Stimulated activated naive B cell treated with anti-CD40 and anti-IgM and Interleukin-4, amounts not matched to agents 10 μg/mL and 1 μg/mL and 100 μg/mL, for 72 hours (primary cell): Measurements from ENCODE around the gene TTC3.
"Not testable (repeated sequence)": the region's sequence is repeated elsewhere in the genome, so short reads cannot be mapped to it uniquely, and the experiment has no call there.

Experiments used
- ATAC-seq, 2 donors: fragments of 150-1000 bp; cut with Tn5 transposase; replicated peaks; 2 replicates each; pipeline ENCODE4 v1.10.0; 2021; ENCODE audit warnings: moderate library complexity in 1 of 2
- DNase-seq: peaks from one replicate; pipeline ENCODE4 v3.0.0; 2021
- H3K27ac Mint-ChIP-seq: one replicate; pipeline ENCODE4 v1.8.0; 2022; ENCODE audit warnings: mild to moderate bottlenecking, mixed read lengths
- H3K27me3 Mint-ChIP-seq, 2 donors: one replicate each; pipeline ENCODE4 v1.8.0; 2022; ENCODE audit warnings: mixed read lengths in 2 of 2
- H3K36me3 Mint-ChIP-seq, 2 donors: one replicate each; pipeline ENCODE4 v1.8.0; 2022; ENCODE audit warnings: mixed read lengths in 2 of 2, mild to moderate bottlenecking in 1 of 2
- H3K4me1 Mint-ChIP-seq, 2 donors: one replicate each; pipeline ENCODE4 v1.8.0; 2022; ENCODE audit warnings: mixed read lengths in 2 of 2, mild to moderate bottlenecking in 1 of 2
- H3K4me3 Mint-ChIP-seq, 2 donors: one replicate each; pipeline ENCODE4 v1.8.0; 2022; ENCODE audit warnings: mild to moderate bottlenecking in 2 of 2, mixed read lengths in 2 of 2, moderate library complexity in 1 of 2
- H3K9me3 Mint-ChIP-seq, 2 donors: one replicate each; pipeline ENCODE4 v1.8.0; 2022; ENCODE audit warnings: mixed read lengths in 2 of 2, mild to moderate bottlenecking in 1 of 2

The TTC3 gene

GRCh38 chr21:37095821-37096220 is 22.8 kb downstream of the TTC3 start:
- ATAC-seq, result no peak
- Mint-ChIP-seq H3K36me3 (peaks cover 28 to 38% of the 10 kb centered on the region in 2 donors), H3K4me3 (no peak overlapping the region), H3K27me3 (no peaks in the 10 kb centered on the region), H3K4me1 (no peaks in the 10 kb centered on the region), H3K27ac (no peak overlapping the region), H3K9me3 (no peaks in the 10 kb centered on the region)
- DNase-seq, result no peak

- H3K27me3 Mint-ChIP-seq, result no peaks in the 10 kb centered on the region
- ATAC-seq, result no peak
- no peak overlapping the region for H3K27ac Mint-ChIP-seq
- H3K4me3 Mint-ChIP-seq, result no peak overlapping the region
- H3K9me3 Mint-ChIP-seq, result no peaks in the 10 kb centered on the region
- H3K36me3 Mint-ChIP-seq, result peaks cover 32 to 51% of the 10 kb centered on the region in 2 donors
- no peak for DNase-seq
- H3K4me1 Mint-ChIP-seq, result no peaks in the 10 kb centered on the region
Measured at GRCh38 chr21:37098751-37099150, 25.7 kb downstream of the TTC3 start.

- peaks cover 3 to 6% of the 10 kb centered on the region in 2 donors for H3K4me1 Mint-ChIP-seq
- ATAC-seq (no peak), DNase-seq (no peak)
- H3K9me3 Mint-ChIP-seq, result peaks cover 0 to 1% of the 10 kb centered on the region in 2 donors
- no peak overlapping the region for H3K27ac Mint-ChIP-seq
- no peak overlapping the region for H3K4me3 Mint-ChIP-seq
- H3K27me3 Mint-ChIP-seq, result no peaks in the 10 kb centered on the region
- peaks cover 36 to 52% of the 10 kb centered on the region in 2 donors for H3K36me3 Mint-ChIP-seq
Measured at GRCh38 chr21:37100316-37100715, 27.3 kb downstream of the TTC3 start.

GRCh38 chr21:37101384-37101783 is 28.3 kb downstream of the TTC3 start:
- ATAC-seq (no peak), DNase-seq (no peak)
- H3K4me1 Mint-ChIP-seq, result peaks cover 3 to 6% of the 10 kb centered on the region in 2 donors
- peaks cover 31 to 48% of the 10 kb centered on the region in 2 donors for H3K36me3 Mint-ChIP-seq
- no peaks in the 10 kb centered on the region for H3K27me3 Mint-ChIP-seq
- peaks cover 0 to 1% of the 10 kb centered on the region in 2 donors for H3K9me3 Mint-ChIP-seq
- H3K27ac Mint-ChIP-seq, result no peak overlapping the region
- no peak overlapping the region for H3K4me3 Mint-ChIP-seq

- not testable (repeated sequence) for H3K27ac Mint-ChIP-seq, H3K27me3 Mint-ChIP-seq, DNase-seq, ATAC-seq, H3K4me3 Mint-ChIP-seq, H3K9me3 Mint-ChIP-seq, H3K4me1 Mint-ChIP-seq
- peaks cover 34 to 54% of the 10 kb centered on the region in 2 donors for H3K36me3 Mint-ChIP-seq
Measured at GRCh38 chr21:37102746-37103145, 29.7 kb downstream of the TTC3 start.

- peaks cover 3 to 6% of the 10 kb centered on the region in 2 donors for H3K4me1 Mint-ChIP-seq
- ATAC-seq, result no peak
- DNase-seq, result no peak
- no peak overlapping the region for H3K4me3 Mint-ChIP-seq
- peaks cover 39 to 41% of the 10 kb centered on the region in 2 donors for H3K36me3 Mint-ChIP-seq
- no peaks in the 10 kb centered on the region for H3K27me3 Mint-ChIP-seq
- peaks cover 3 to 9% of the 10 kb centered on the region in 2 donors for H3K9me3 Mint-ChIP-seq
- no peak overlapping the region for H3K27ac Mint-ChIP-seq
Measured at GRCh38 chr21:37106998-37107397, 33.9 kb downstream of the TTC3 start.

GRCh38 chr21:37111029-37111428 is 38.0 kb downstream of the TTC3 start:
- H3K9me3 Mint-ChIP-seq, H3K4me3 Mint-ChIP-seq, H3K27ac Mint-ChIP-seq, DNase-seq, H3K4me1 Mint-ChIP-seq, ATAC-seq, H3K27me3 Mint-ChIP-seq: not testable (repeated sequence)
- H3K36me3 Mint-ChIP-seq, result peaks cover 38 to 41% of the 10 kb centered on the region in 2 donors

- H3K4me3 Mint-ChIP-seq, result not testable (repeated sequence)
Measured at GRCh38 chr21:37114301-37114700, 41.2 kb downstream of the TTC3 start.

GRCh38 chr21:37116459-37116858 is 43.4 kb downstream of the TTC3 start:
- H3K4me1 Mint-ChIP-seq, DNase-seq, H3K9me3 Mint-ChIP-seq, H3K4me3 Mint-ChIP-seq, ATAC-seq, H3K27me3 Mint-ChIP-seq, H3K27ac Mint-ChIP-seq: not testable (repeated sequence)
- H3K36me3 Mint-ChIP-seq, result peaks cover 12 to 31% of the 10 kb centered on the region in 2 donors

More at GRCh38 chr21:37114301-37114700, 41.2 kb downstream of the TTC3 start:
- not testable (repeated sequence) for DNase-seq, H3K9me3 Mint-ChIP-seq, H3K27ac Mint-ChIP-seq, H3K4me1 Mint-ChIP-seq, ATAC-seq, H3K27me3 Mint-ChIP-seq
- H3K36me3 Mint-ChIP-seq, result peaks cover 15 to 28% of the 10 kb centered on the region in 2 donors

- no peak for ATAC-seq
- Mint-ChIP-seq H3K27me3 (no peaks in the 10 kb centered on the region), H3K4me1 (peaks cover 7 to 8% of the 10 kb centered on the region in 2 donors), H3K9me3 (no peaks in the 10 kb centered on the region), H3K4me3 (no peak overlapping the region), H3K27ac (no peak overlapping the region), H3K36me3 (peaks cover 10 to 27% of the 10 kb centered on the region in 2 donors)
- DNase-seq, result no peak
Measured at GRCh38 chr21:37117204-37117603, 44.1 kb downstream of the TTC3 start.

GRCh38 chr21:37118187-37118826 is 45.3 kb downstream of the TTC3 start:
- no peak overlapping the region for H3K4me3 Mint-ChIP-seq
- ATAC-seq, result no peak
- no peaks in the 10 kb centered on the region for H3K27me3 Mint-ChIP-seq
- H3K27ac Mint-ChIP-seq, result no peak overlapping the region
- DNase-seq, result no peak
- H3K9me3 Mint-ChIP-seq, result no peaks in the 10 kb centered on the region
- peaks cover 17 to 30% of the 10 kb centered on the region in 2 donors for H3K36me3 Mint-ChIP-seq
- peaks cover 7 to 8% of the 10 kb centered on the region in 2 donors for H3K4me1 Mint-ChIP-seq

GRCh38 chr21:37119421-37120218 is 46.6 kb downstream of the TTC3 start:
- ATAC-seq (no peak), DNase-seq (no peak)
- Mint-ChIP-seq H3K4me1 (peaks cover 7 to 8% of the 10 kb centered on the region in 2 donors), H3K4me3 (no peak overlapping the region), H3K9me3 (no peaks in the 10 kb centered on the region), H3K27ac (peak overlapping the region; percentile 53), H3K27me3 (no peaks in the 10 kb centered on the region), H3K36me3 (peaks cover 17 to 30% of the 10 kb centered on the region in 2 donors)

GRCh38 chr21:37128076-37128475 is 55.0 kb downstream of the TTC3 start:
- ATAC-seq, result no peak
- DNase-seq, result no peak
- peaks cover 36 to 54% of the 10 kb centered on the region in 2 donors for H3K36me3 Mint-ChIP-seq
- no peak overlapping the region for H3K27ac Mint-ChIP-seq
- H3K27me3 Mint-ChIP-seq, result no peaks in the 10 kb centered on the region
- H3K4me1 Mint-ChIP-seq, result no peaks in the 10 kb centered on the region
- no peak overlapping the region for H3K4me3 Mint-ChIP-seq
- H3K9me3 Mint-ChIP-seq, result no peaks in the 10 kb centered on the region

- peaks cover 36 to 59% of the 10 kb centered on the region in 2 donors for H3K36me3 Mint-ChIP-seq
- H3K4me3 Mint-ChIP-seq, result no peak overlapping the region
- DNase-seq (no peak), ATAC-seq (no peak)
- H3K27me3 Mint-ChIP-seq, result no peaks in the 10 kb centered on the region
- no peaks in the 10 kb centered on the region for H3K9me3 Mint-ChIP-seq
- no peak overlapping the region for H3K27ac Mint-ChIP-seq
- H3K4me1 Mint-ChIP-seq, result no peaks in the 10 kb centered on the region
Measured at GRCh38 chr21:37130971-37131370, 57.9 kb downstream of the TTC3 start.

- no peaks in the 10 kb centered on the region for H3K27me3 Mint-ChIP-seq
- H3K4me1 Mint-ChIP-seq, result no peaks in the 10 kb centered on the region
- no peak for DNase-seq
- no peaks in the 10 kb centered on the region for H3K9me3 Mint-ChIP-seq
- no peak overlapping the region for H3K4me3 Mint-ChIP-seq
- H3K27ac Mint-ChIP-seq, result no peak overlapping the region
- no peak for ATAC-seq
- H3K36me3 Mint-ChIP-seq, result peaks cover 26 to 43% of the 10 kb centered on the region in 2 donors
Measured at GRCh38 chr21:37136261-37136660, 63.2 kb downstream of the TTC3 start.
